ENCODE results near the gene PCNX2.

DNA sequence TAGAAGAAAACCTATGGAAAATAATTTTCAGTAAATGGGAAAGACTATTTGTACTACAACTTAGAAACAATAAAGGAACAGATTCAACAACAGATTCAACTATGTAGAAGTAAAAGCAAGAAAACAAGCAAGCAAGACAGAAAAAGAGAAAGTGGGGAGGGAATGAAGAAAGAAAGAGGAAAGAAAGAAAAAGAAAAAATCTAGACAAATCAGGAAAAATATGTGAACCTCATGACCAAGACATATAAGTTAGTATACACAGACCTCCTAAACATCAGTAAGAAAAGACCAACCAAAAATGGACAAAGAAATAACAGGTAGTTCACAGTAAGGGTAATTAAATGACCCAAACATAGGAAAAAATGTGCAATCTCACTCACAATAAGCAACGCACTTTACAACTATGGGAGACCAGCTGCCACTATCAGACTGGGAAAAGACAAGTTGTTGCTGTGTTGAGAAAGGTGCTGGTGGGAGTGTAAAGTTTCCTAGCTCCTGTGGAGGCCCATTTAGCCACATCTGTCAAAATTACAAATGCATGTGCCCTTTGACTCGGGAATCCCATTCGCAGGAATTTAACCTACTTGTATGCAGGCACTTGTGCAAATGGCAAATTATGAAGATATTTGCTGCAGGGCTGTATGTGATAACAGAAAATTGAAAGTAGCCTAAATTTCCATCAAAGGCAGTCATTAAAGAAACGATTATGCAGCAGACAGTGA is 18.1 kb upstream of the PCNX2 start:
- no peak for TF ChIP-seq EZH2 (IDR thresholded peaks at IDR 0.05; ENCODE audit: insufficient read depth, poor library complexity, severe bottlenecking)
- no peak for TF ChIP-seq EZH2phosphoT487 (IDR thresholded peaks at IDR 0.05; ENCODE audit: insufficient read depth, low read depth)

Data from GM23248 (cell line).